Measurements from ENCODE around the gene TRIB2. TPM values are rescaled to one million over a fixed set of nuclear protein-coding genes. Genes with fewer than 3 reads are reported as not detected.

Gene TRIB2
- total RNA-seq, 2 experiments from 2014 or later: 9.2 to 11.0 TPM

DNA sequence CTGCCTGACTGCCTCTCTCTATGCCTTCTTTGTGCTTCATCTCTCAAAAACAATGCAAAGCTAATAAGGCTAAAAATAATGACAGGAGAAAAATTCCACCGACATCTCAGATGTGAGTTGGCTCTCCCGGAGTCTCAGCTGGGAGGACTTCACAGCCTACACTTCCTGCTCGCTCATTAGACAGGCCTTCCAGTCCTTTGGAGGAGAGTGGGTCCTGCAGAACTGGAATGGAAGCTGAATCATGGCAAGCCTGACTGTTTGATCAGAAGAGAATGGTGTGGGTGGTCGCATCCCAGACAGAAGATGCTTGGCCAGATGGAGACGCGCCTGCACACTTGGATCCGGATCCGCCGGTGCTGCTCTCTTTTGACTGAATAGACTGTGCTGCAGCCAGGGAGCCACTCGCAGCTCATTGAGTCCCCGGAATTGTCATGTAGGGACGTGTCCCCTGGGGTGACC is 49.7 kb downstream of the TRIB2 start:
- no peak overlapping the region for H3K4me3 Mint-ChIP-seq
- peaks cover 1% of the 10 kb centered on the region for H3K4me1 Mint-ChIP-seq (ENCODE audit: low read depth)
- no peaks in the 10 kb centered on the region for H3K36me3 Mint-ChIP-seq (ENCODE audit: low read depth)
- peaks cover 28% of the 10 kb centered on the region for H3K27me3 Mint-ChIP-seq
- H3K9me3 Mint-ChIP-seq: peaks cover 3% of the 10 kb centered on the region
- H3K27ac Mint-ChIP-seq: no peak overlapping the region
- ChIA-PET CTCF (interaction anchor here (1.0 kb wide), 1 partner anchor 164 kb away, joined by 3 read pairs; no protein-coding TSS in a partner anchor), POLR2A (interaction anchor here (0.9 kb wide), 1 partner anchor 68 kb away, joined by 3 read pairs; no protein-coding TSS in a partner anchor)
- no peak for DNase-seq
- ATAC-seq: no peak
- TF ChIP-seq, protein P1, sequence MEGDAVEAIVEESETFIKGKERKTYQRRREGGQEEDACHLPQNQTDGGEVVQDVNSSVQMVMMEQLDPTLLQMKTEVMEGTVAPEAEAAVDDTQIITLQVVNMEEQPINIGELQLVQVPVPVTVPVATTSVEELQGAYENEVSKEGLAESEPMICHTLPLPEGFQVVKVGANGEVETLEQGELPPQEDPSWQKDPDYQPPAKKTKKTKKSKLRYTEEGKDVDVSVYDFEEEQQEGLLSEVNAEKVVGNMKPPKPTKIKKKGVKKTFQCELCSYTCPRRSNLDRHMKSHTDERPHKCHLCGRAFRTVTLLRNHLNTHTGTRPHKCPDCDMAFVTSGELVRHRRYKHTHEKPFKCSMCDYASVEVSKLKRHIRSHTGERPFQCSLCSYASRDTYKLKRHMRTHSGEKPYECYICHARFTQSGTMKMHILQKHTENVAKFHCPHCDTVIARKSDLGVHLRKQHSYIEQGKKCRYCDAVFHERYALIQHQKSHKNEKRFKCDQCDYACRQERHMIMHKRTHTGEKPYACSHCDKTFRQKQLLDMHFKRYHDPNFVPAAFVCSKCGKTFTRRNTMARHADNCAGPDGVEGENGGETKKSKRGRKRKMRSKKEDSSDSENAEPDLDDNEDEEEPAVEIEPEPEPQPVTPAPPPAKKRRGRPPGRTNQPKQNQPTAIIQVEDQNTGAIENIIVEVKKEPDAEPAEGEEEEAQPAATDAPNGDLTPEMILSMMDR (IDR thresholded peaks at IDR 0.05): no peak
- intact Hi-C loops (cut with micrococcal nuclease): no loop called here

DNA sequence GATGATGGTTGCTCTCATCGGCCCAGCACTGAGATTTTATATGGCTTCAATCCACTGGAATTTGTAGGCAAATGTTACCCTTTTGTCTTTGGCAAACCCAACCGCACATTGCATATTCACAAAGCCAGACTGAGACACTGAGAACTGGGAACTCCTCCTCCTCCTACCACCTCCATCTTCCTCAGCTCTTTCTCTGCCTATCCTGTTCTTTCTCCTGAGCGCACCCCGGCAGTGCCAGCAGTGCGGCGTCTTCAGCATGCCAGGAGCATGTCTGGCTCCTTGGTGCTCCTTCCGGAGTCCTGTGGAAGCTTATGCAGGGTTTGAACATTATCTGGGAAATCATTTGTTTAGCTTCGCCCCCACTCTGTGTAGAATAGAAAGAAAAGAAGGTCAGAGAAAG is 50.8 kb downstream of the TRIB2 start:
- Mint-ChIP-seq H3K9me3 (peaks cover 3% of the 10 kb centered on the region), H3K4me1 (ENCODE audit: low read depth) (peaks cover 1% of the 10 kb centered on the region), H3K27ac (no peak overlapping the region), H3K36me3 (ENCODE audit: low read depth) (no peaks in the 10 kb centered on the region), H3K27me3 (peaks cover 31% of the 10 kb centered on the region), H3K4me3 (no peak overlapping the region)
- intact Hi-C loops (cut with micrococcal nuclease): no loop called here
- ChIA-PET CTCF (no interaction called here), POLR2A (no interaction called here)
- ATAC-seq (no peak), DNase-seq (no peak)
- TF ChIP-seq, protein P1 (IDR thresholded peaks at IDR 0.05): no peak

DNA sequence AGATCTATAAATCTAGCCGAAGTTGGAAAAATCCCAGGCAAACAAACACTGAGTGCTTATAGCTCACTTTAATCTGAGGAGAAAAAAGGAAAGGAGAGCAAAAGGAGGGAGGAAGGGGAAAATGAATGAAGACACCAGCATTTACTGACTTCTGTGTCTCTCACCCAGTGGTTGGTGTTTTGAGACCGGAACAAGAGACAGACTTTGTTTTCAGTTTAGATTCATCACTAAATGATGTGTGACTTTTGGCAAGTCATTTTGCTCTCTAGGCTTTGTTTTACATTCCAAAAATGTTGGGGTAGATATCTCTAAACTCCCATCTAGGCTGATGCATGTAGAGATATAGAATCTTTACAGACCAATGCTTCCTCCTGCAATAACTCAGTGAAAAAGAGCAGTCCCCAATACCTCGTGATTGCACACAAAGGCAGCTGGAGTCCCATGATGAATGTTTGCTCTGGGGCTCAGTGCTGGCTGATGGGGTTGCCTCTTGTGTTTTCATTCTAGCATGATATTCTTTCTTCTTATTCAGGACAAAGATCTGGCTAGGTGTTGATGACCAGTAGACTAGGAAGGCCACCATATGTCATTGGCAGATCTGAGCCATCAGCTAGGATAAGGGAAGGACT is 51.4 kb downstream of the TRIB2 start:
- Mint-ChIP-seq H3K36me3 (ENCODE audit: low read depth) (no peaks in the 10 kb centered on the region), H3K27me3 (peaks cover 31% of the 10 kb centered on the region), H3K4me1 (ENCODE audit: low read depth) (peaks cover 1% of the 10 kb centered on the region), H3K9me3 (peaks cover 3% of the 10 kb centered on the region), H3K27ac (no peak overlapping the region), H3K4me3 (no peak overlapping the region)
- ChIA-PET POLR2A (no interaction called here), CTCF (no interaction called here)
- ATAC-seq: no peak
- TF ChIP-seq, protein P1 (IDR thresholded peaks at IDR 0.05): no peak
- DNase-seq: no peak
- intact Hi-C loops (cut with micrococcal nuclease): no loop called here

DNA sequence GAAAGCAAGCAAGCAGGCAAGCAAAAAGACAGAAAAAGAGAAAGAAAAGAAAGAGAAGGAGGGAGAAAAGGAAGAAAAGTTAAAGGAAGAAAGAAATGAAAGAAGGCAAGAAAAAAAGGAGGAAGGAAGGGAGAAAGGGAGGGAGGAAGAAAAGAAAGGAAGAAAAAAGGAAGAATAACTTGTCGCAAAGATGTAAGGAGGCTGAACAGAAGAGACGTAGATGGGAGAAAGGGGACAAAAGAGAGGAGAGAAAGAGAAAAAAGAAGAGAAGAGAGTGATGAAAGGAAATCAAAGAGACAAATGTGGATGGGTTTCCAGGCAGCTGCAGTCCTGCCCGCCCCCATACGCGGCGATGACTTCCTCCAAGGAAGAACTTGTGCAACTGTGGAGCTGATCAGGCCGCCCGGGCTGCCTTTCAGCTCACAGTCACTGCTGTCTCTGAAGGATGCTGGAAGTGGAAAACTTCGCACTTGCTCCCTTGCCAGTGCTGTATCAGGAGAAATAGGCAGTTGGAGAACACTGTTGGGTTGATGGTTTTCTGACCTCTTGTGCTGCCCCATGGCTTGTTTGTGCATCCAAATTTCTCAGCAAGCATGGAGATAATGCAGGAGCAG is 52.9 kb downstream of the TRIB2 start:
- CTCF ChIA-PET: no interaction called here
- DNase-seq: no peak
- POLR2A ChIA-PET: no interaction called here
- ATAC-seq: no peak
- no peaks in the 10 kb centered on the region for H3K9me3 Mint-ChIP-seq
- TF ChIP-seq, protein P1 (IDR thresholded peaks at IDR 0.05): no peak
- no peaks in the 10 kb centered on the region for H3K4me1 Mint-ChIP-seq (ENCODE audit: low read depth)
- peaks cover 27% of the 10 kb centered on the region for H3K27me3 Mint-ChIP-seq
- no peaks in the 10 kb centered on the region for H3K36me3 Mint-ChIP-seq (ENCODE audit: low read depth)
- H3K4me3 Mint-ChIP-seq: no peak overlapping the region
- intact Hi-C loops (cut with micrococcal nuclease): no loop called here
- no peak overlapping the region for H3K27ac Mint-ChIP-seq

DNA sequence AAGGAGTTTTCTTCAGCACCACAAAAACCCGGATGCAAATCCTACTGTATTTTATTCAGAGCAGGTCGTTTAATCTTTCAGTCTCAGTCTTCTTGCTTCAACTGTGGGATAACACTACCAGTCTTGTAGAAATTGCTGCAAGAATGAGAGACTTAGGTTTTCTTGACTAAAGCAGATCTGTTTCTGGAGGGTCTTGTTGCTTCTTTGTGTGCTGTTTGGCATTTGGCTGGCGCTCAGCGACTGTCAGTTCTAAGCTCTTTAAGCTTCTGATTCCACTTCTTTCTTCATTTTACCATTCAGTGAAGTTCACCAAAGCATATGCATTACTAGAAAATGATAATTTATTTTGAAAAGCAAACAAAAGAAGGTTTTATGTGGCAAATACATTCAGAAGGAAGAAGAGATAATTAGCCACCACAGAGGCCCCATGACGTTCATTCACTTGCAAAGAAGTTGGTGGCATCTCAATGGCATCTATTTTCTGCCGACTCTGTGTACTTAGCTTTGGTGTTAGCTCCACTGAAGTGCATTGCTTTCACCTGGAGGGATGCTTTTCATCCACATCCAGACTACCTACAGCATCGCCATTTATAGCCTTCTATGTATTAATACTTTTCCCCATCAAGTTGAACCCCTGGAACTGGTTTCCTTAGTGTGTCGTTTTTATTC is 53.7 kb downstream of the TRIB2 start:
- Mint-ChIP-seq H3K4me1 (ENCODE audit: low read depth) (no peaks in the 10 kb centered on the region), H3K27ac (no peak overlapping the region), H3K36me3 (ENCODE audit: low read depth) (no peaks in the 10 kb centered on the region), H3K27me3 (peaks cover 27% of the 10 kb centered on the region), H3K4me3 (no peak overlapping the region), H3K9me3 (peaks cover 2% of the 10 kb centered on the region)
- DNase-seq (no peak), ATAC-seq (no peak)
- intact Hi-C loops (cut with micrococcal nuclease): no loop called here
- TF ChIP-seq, protein P1 (IDR thresholded peaks at IDR 0.05): no peak
- CTCF ChIA-PET: no interaction called here
- POLR2A ChIA-PET: no interaction called here

Measured in activated CD8-positive, alpha-beta T cell treated with anti-CD3 and anti-CD28 coated beads for 36 hours (primary cell).